GM12892 (cell line): ENCODE measurements around the gene SIAH3.

Experiments used
- POLR2A ChIP-seq: IDR thresholded peaks from 2 replicates; pipeline ENCODE4 v1.6.1; 2011; ENCODE audit warnings: low read depth, low read length, control low read depth
- POLR2AphosphoS5 ChIP-seq: IDR thresholded peaks from 2 replicates; pipeline ENCODE4 v1.6.1; 2011; ENCODE audit warnings: low read depth, low read length, control low read depth
- TAF1 ChIP-seq: IDR thresholded peaks from 2 replicates; pipeline ENCODE4 v1.6.1; 2011; ENCODE audit warnings: low read depth, mild to moderate bottlenecking, control low read depth, low read length, borderline replicate concordance

GRCh38 chr13:45752510-45752909 is 99.0 kb downstream of the SIAH3 start:
- TF ChIP-seq TAF1 (no peak), POLR2A (no peak), POLR2AphosphoS5 (no peak)
